IMR-90 (cell line): ENCODE measurements around the gene SPOCK3.

Experiments used
- BHLHE40 ChIP-seq: fragments of 150-350 bp; IDR thresholded peaks from 2 replicates; pipeline ENCODE4 v1.6.1; 2016; ENCODE audit warnings: mild to moderate bottlenecking, low read depth, low read length
- FOS ChIP-seq: fragments of 150-350 bp; IDR thresholded peaks from 2 replicates; pipeline ENCODE4 v1.6.1; 2016; ENCODE audit warnings: low read depth, low read length
- MAZ ChIP-seq: IDR thresholded peaks from 2 replicates; pipeline ENCODE4 v1.6.1; 2012; ENCODE audit warnings: low read depth, mild to moderate bottlenecking, low read length, improper control_type of control experiment, moderate library complexity, borderline replicate concordance
- POLR2A ChIP-seq: IDR thresholded peaks from 2 replicates; pipeline ENCODE4 v1.6.1; 2012; ENCODE audit warnings: mild to moderate bottlenecking, low read depth, low read length
- RCOR1 ChIP-seq: IDR thresholded peaks from 2 replicates; pipeline ENCODE4 v1.6.1; 2012; ENCODE audit warnings: mild to moderate bottlenecking, low read length, improper control_type of control experiment; ENCODE audit not compliant: insufficient replicate concordance
- SMC3 ChIP-seq: fragments of 150-350 bp; IDR thresholded peaks from 2 replicates; pipeline ENCODE4 v1.6.1; 2016; ENCODE audit warnings: low read depth, mild to moderate bottlenecking, antibody characterized with exemption, low read length, moderate library complexity
- TF ChIP-seq, protein P1 (sequence below): conservative IDR thresholded peaks from 2 replicates; pipeline ENCODE4 v1.5.1; 2012; ENCODE audit warnings: mild to moderate bottlenecking, low read depth, low read length, improper control_type of control experiment
- TF ChIP-seq, protein P2 (sequence below): fragments of 150-350 bp; IDR thresholded peaks from 2 replicates; pipeline ENCODE4 v1.6.1; 2016; ENCODE audit warnings: low read depth, mild to moderate bottlenecking, low read length, moderate library complexity, borderline replicate concordance

DNA sequence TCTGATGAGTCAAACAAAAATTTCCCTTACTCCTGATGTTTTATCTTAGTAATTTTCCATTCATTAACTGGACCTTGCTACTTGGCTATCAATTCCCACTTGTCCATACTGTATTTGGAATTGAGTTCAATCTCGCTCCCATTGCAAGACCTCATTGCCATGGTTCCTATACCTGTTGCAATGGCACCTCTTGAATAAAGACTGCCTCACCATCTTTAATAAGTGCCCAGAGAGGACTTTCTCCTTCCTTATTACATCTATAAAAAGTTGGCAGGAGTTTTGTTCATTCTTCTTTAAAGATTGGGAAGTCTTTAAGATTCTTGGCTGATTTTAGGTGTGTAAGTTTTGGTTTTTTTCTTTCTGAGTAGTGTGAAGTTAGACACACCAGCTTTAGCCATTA, 397.4 kb downstream of the SPOCK3 start:
- TF ChIP-seq, protein P1, sequence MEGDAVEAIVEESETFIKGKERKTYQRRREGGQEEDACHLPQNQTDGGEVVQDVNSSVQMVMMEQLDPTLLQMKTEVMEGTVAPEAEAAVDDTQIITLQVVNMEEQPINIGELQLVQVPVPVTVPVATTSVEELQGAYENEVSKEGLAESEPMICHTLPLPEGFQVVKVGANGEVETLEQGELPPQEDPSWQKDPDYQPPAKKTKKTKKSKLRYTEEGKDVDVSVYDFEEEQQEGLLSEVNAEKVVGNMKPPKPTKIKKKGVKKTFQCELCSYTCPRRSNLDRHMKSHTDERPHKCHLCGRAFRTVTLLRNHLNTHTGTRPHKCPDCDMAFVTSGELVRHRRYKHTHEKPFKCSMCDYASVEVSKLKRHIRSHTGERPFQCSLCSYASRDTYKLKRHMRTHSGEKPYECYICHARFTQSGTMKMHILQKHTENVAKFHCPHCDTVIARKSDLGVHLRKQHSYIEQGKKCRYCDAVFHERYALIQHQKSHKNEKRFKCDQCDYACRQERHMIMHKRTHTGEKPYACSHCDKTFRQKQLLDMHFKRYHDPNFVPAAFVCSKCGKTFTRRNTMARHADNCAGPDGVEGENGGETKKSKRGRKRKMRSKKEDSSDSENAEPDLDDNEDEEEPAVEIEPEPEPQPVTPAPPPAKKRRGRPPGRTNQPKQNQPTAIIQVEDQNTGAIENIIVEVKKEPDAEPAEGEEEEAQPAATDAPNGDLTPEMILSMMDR: no peak
- TF ChIP-seq RCOR1 (no peak), POLR2A (no peak), MAZ (no peak), FOS (no peak), SMC3 (no peak), BHLHE40 (no peak)
- TF ChIP-seq, protein P2, sequence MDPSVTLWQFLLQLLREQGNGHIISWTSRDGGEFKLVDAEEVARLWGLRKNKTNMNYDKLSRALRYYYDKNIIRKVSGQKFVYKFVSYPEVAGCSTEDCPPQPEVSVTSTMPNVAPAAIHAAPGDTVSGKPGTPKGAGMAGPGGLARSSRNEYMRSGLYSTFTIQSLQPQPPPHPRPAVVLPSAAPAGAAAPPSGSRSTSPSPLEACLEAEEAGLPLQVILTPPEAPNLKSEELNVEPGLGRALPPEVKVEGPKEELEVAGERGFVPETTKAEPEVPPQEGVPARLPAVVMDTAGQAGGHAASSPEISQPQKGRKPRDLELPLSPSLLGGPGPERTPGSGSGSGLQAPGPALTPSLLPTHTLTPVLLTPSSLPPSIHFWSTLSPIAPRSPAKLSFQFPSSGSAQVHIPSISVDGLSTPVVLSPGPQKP: no peak
